ENCODE measurements around the gene FAM120A.

FAM120A gene

GRCh38 chr9:93592008-93592642, 140.6 kb downstream of the FAM120A start:
- Histone ChIP-seq H3K36me3 (no peaks in the 10 kb centered on the region), H3K4me1 (peaks cover 0 to 66% (median 33%) of the 10 kb centered on the region in 4 donors), H3K27ac (no peak overlapping the region), H3K27me3 (no peaks in the 10 kb centered on the region), H3K9me3 (no peaks in the 10 kb centered on the region), H3K4me3 (no peak overlapping the region)
- intact Hi-C loops (cut with DNase I; ENCODE audit: low total_unique reads) = no loop called here
- DNase-seq = peak in 1 of 2 donors; percentile 35
- TF ChIP-seq CTCF (IDR thresholded peaks at IDR 0.05) = no peak

GRCh38 chr9:93592643-93593021, 141.1 kb downstream of the FAM120A start:
- Histone ChIP-seq H3K27ac (no peak overlapping the region), H3K4me1 (peaks cover 0 to 62% (median 31%) of the 10 kb centered on the region in 4 donors), H3K9me3 (no peaks in the 10 kb centered on the region), H3K4me3 (no peak overlapping the region), H3K36me3 (no peaks in the 10 kb centered on the region), H3K27me3 (no peaks in the 10 kb centered on the region)
- intact Hi-C loops (cut with DNase I; ENCODE audit: low total_unique reads) = no loop called here
- DNase-seq = peak in 1 of 2 donors; percentile 32
- TF ChIP-seq CTCF (IDR thresholded peaks at IDR 0.05) = no peak

- Histone ChIP-seq H3K36me3 (no peaks in the 10 kb centered on the region), H3K27me3 (no peaks in the 10 kb centered on the region), H3K27ac (no peak overlapping the region), H3K4me1 (peaks cover 0 to 57% (median 28%) of the 10 kb centered on the region in 4 donors), H3K9me3 (no peaks in the 10 kb centered on the region), H3K4me3 (no peak overlapping the region)
- no peak for TF ChIP-seq CTCF (IDR thresholded peaks at IDR 0.05)
- intact Hi-C loops (cut with DNase I; ENCODE audit: low total_unique reads) = no loop called here
- peak in 1 of 2 donors; percentile 16 for DNase-seq
Observed at GRCh38 chr9:93593144-93593658, 141.7 kb downstream of the FAM120A start.

- no peak overlapping the region for H3K27ac ChIP-seq
- peak in 1 of 2 donors; percentile 50 for DNase-seq
- intact Hi-C loops (cut with DNase I; ENCODE audit: low total_unique reads) = no loop called here
Observed at GRCh38 chr9:93594041-93594756, 142.7 kb downstream of the FAM120A start.

GRCh38 chr9:93595461-93595860, 144.0 kb downstream of the FAM120A start:
- peak in 1 of 2 donors; percentile 16 for DNase-seq
- intact Hi-C loops (cut with DNase I; ENCODE audit: low total_unique reads) = no loop called here
- Histone ChIP-seq H3K36me3 (no peaks in the 10 kb centered on the region), H3K27me3 (no peaks in the 10 kb centered on the region), H3K4me1 (peaks cover 0 to 54% (median 25%) of the 10 kb centered on the region in 4 donors), H3K27ac (no peak overlapping the region), H3K4me3 (no peak overlapping the region), H3K9me3 (no peaks in the 10 kb centered on the region)
- TF ChIP-seq CTCF (IDR thresholded peaks at IDR 0.05) = no peak

More at GRCh38 chr9:93594041-93594756, 142.7 kb downstream of the FAM120A start:
- H3K4me3 ChIP-seq = no peak overlapping the region
- no peaks in the 10 kb centered on the region for H3K36me3 ChIP-seq
- TF ChIP-seq CTCF (IDR thresholded peaks at IDR 0.05) = no peak
- no peaks in the 10 kb centered on the region for H3K9me3 ChIP-seq
- H3K4me1 ChIP-seq = peaks cover 0 to 55% (median 25%) of the 10 kb centered on the region in 4 donors
- H3K27me3 ChIP-seq = no peaks in the 10 kb centered on the region
